ENCODE results near the gene ADAT3. TPM values are rescaled to one million over a fixed set of nuclear protein-coding genes. Genes with fewer than 3 reads are reported as not detected.

Gene ADAT3
- total RNA-seq, 4 donors from 2014 or later = 2.4 to 6.2 (median 3.9) TPM

GRCh38 chr19:1920644-1921043, 15.4 kb downstream of the ADAT3 start:
- ATAC-seq (ENCODE audit: low FRiP score) (no peak), DNase-seq (ENCODE audit: low spot score) (no peak)
- TF ChIP-seq CTCF (IDR thresholded peaks at IDR 0.05) = no peak

- DNase-seq (ENCODE audit: low spot score) (no peak), ATAC-seq (ENCODE audit: low FRiP score) (no peak)
- TF ChIP-seq CTCF (IDR thresholded peaks at IDR 0.05) = no peak
Measured at GRCh38 chr19:1921326-1921725, 16.1 kb downstream of the ADAT3 start.

GRCh38 chr19:1921825-1922224, 16.6 kb downstream of the ADAT3 start:
- DNase-seq (ENCODE audit: low spot score) (no peak), ATAC-seq (ENCODE audit: low FRiP score) (no peak)
- TF ChIP-seq CTCF (IDR thresholded peaks at IDR 0.05) = no peak

- no peak for TF ChIP-seq CTCF (IDR thresholded peaks at IDR 0.05)
- DNase-seq (ENCODE audit: low spot score) = no peak
- ATAC-seq (ENCODE audit: low FRiP score) = no peak
Measured at GRCh38 chr19:1922803-1923202, 17.6 kb downstream of the ADAT3 start.

GRCh38 chr19:1923319-1923718, 18.1 kb downstream of the ADAT3 start:
- no peak for DNase-seq (ENCODE audit: low spot score)
- no peak for TF ChIP-seq CTCF (IDR thresholded peaks at IDR 0.05)
- ATAC-seq (ENCODE audit: low FRiP score) = no peak

GRCh38 chr19:1924320-1924961, 19.2 kb downstream of the ADAT3 start:
- DNase-seq (ENCODE audit: low spot score) (no peak), ATAC-seq (ENCODE audit: low FRiP score) (no peak)
- TF ChIP-seq CTCF (IDR thresholded peaks at IDR 0.05) = no peak

- DNase-seq (ENCODE audit: low spot score) (no peak), ATAC-seq (ENCODE audit: low FRiP score) (no peak)
- no peak for TF ChIP-seq CTCF (IDR thresholded peaks at IDR 0.05)
Measured at GRCh38 chr19:1925544-1925943, 20.3 kb downstream of the ADAT3 start.

Measured in omental fat pad (tissue), 4 donors.